Natural killer cell (primary cell): ENCODE results near the gene HOXA6. TPM values are rescaled to one million over a fixed set of nuclear protein-coding genes. Genes with fewer than 3 reads are reported as not detected.

Experiments
- ATAC-seq, 3 donors: fragments of 150-1000 bp in 2 of 3; fragments of 200-7000 bp in 1 of 3; cut with Tn5 transposase; 1 replicate in 1 of 3; 2 replicates in 2 of 3; pipeline ENCODE4 v1.10.0; 2021; ENCODE audit warnings: mild to moderate bottlenecking in 2 of 3, moderate library complexity in 2 of 3
- DNase-seq, 2 donors: peaks; one replicate each; pipeline versions ENCODE4 v3.0.0 to v3.0.0-alpha.2; 2013 to 2021; ENCODE audit warnings: mixed read lengths in 1 of 2
- H3K27ac ChIP-seq: one replicate; pipeline ENCODE4 v1.5.1; 2013; ENCODE audit warnings: mild to moderate bottlenecking, low read length
- H3K27me3 ChIP-seq: one replicate; pipeline ENCODE4 v1.6.1; 2013; ENCODE audit warnings: low read length; ENCODE audit not compliant: control insufficient read depth, insufficient read depth
- H3K36me3 ChIP-seq: one replicate; pipeline ENCODE4 v1.6.1; 2013; ENCODE audit warnings: low read length; ENCODE audit not compliant: control insufficient read depth, insufficient read depth
- H3K4me1 ChIP-seq: one replicate; pipeline ENCODE4 v1.6.1; 2013; ENCODE audit warnings: low read length; ENCODE audit not compliant: control insufficient read depth, insufficient read depth
- H3K4me3 ChIP-seq: one replicate; pipeline ENCODE4 v1.5.1; 2013; ENCODE audit warnings: low read length
- H3K9me3 ChIP-seq: one replicate; pipeline ENCODE4 v1.6.1; 2013; ENCODE audit warnings: low read length; ENCODE audit not compliant: control insufficient read depth, insufficient read depth
- H3K27ac Mint-ChIP-seq, 2 donors: one replicate each; pipeline ENCODE4 v1.8.0; 2022; ENCODE audit warnings: mild to moderate bottlenecking in 2 of 2, mixed read lengths in 2 of 2, moderate library complexity in 1 of 2
- H3K27me3 Mint-ChIP-seq, 2 donors: one replicate each; pipeline ENCODE4 v1.8.0; 2022; ENCODE audit warnings: low read depth in 2 of 2, mixed read lengths in 2 of 2
- H3K36me3 Mint-ChIP-seq: one replicate; pipeline ENCODE4 v1.8.0; 2022; ENCODE audit warnings: mixed read lengths
- H3K4me1 Mint-ChIP-seq, 2 donors: one replicate each; pipeline ENCODE4 v1.8.0; 2022; ENCODE audit warnings: mixed read lengths in 2 of 2
- H3K4me3 Mint-ChIP-seq: one replicate; pipeline ENCODE4 v1.8.0; 2022; ENCODE audit warnings: mild to moderate bottlenecking, moderate library complexity, mixed read lengths
- H3K9me3 Mint-ChIP-seq, 2 donors: one replicate each; pipeline ENCODE4 v1.8.0; 2022; ENCODE audit warnings: mixed read lengths in 2 of 2
- whole genome bisulfite sequencing: methylation state at CpG from one replicate; pipeline ENCODE4 v1.1.7; 2013; ENCODE audit warnings: missing lambda C conversion rate; ENCODE audit not compliant: insufficient coverage; 5-methylcytosine and 5-hydroxymethylcytosine counted together
- intact Hi-C: fragments of 100-400 bp; cut with micrococcal nuclease; formaldehyde crosslinking; loops from one replicate; pipeline ENCODE4 v1.14.2; 2022
- total RNA-seq, 4 donors: library from RNA; stranded (reverse); fragments of 120-200 nt in 1 of 4; gene quantifications; one replicate each; pipeline versions ENCODE4 v1.2.3 to v1.2.4, GENCODE V29; 2013 to 2022
- TF ChIP-seq, protein P1 (sequence below): fragments of 200-600 bp; IDR thresholded peaks from one replicate; pipeline ENCODE4 v1.8.0; 2022; ENCODE audit warnings: antibody characterized with exemption

Gene HOXA6
- total RNA-seq, 3 donors from 2014 or later (not counting 1 experiment from before 2014, with no cell fraction given), result 0.28 to 0.65 (median 0.43) TPM

DNA sequence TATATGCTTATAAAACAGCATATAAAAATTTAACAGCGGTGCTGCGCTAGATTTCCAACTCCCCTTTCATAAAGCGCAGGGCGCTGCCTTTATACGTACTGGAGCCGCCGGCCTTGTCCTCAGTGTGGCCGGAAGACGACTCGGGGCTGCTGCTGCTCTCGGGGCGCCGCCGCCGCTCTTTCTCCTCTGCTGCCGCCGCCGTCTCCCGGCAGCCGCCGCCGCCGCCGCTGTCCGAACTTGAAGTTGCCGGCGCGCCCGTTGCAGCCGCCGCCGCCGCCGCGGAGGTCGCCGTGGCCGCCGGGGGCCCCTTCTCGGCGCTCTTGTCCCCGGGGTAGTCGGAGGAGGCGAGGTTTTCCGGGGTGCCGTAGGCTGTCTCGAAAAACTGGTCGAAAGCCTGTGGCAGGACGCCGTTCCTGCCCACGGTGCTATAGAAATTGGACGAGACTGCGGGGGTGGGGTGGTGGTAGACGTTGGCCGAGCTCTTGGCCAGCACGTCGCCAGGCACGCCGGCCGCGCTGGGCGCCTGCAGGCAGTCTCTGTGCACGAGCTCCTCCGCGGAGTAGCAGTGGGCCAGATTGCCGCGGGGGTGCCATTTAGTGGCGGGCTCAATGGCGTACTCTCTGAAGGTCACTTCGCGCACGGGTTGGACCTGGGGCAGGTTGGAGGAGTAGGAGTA is 36.9 kb upstream of the HOXA6 start:
- H3K4me3 ChIP-seq, result peak overlapping the region; percentile 30
- DNase-seq (peak; percentile 29 to 55), ATAC-seq (peak; percentile 46 to 57 (median 46))
- Mint-ChIP-seq H3K4me3 (peak overlapping the region; percentile 81), H3K27me3 (peaks cover 73 to 80% of the 10 kb centered on the region in 2 donors), H3K9me3 (no peaks in the 10 kb centered on the region), H3K27ac (peak overlapping the region; percentile 31 to 58), H3K36me3 (peaks cover 6% of the 10 kb centered on the region), H3K4me1 (peaks cover 44 to 55% of the 10 kb centered on the region in 2 donors)
- H3K9me3 ChIP-seq, result no peaks in the 10 kb centered on the region
- WGBS, result 2% methylated on average over 72 of the region's 72 CpGs
- no peaks in the 10 kb centered on the region for H3K36me3 ChIP-seq
- H3K4me1 ChIP-seq, result peaks cover 61% of the 10 kb centered on the region
- TF ChIP-seq, protein P1, sequence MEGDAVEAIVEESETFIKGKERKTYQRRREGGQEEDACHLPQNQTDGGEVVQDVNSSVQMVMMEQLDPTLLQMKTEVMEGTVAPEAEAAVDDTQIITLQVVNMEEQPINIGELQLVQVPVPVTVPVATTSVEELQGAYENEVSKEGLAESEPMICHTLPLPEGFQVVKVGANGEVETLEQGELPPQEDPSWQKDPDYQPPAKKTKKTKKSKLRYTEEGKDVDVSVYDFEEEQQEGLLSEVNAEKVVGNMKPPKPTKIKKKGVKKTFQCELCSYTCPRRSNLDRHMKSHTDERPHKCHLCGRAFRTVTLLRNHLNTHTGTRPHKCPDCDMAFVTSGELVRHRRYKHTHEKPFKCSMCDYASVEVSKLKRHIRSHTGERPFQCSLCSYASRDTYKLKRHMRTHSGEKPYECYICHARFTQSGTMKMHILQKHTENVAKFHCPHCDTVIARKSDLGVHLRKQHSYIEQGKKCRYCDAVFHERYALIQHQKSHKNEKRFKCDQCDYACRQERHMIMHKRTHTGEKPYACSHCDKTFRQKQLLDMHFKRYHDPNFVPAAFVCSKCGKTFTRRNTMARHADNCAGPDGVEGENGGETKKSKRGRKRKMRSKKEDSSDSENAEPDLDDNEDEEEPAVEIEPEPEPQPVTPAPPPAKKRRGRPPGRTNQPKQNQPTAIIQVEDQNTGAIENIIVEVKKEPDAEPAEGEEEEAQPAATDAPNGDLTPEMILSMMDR, result no peak
- H3K27me3 ChIP-seq, result peaks cover 89% of the 10 kb centered on the region
- H3K27ac ChIP-seq, result no peak overlapping the region
- intact Hi-C loops, result loop anchor here (2.0 to 5.0 kb wide), 2 partner anchors 20 to 32 kb away; partner anchors contain the start of genes HOXA3 and HOXA9

DNA sequence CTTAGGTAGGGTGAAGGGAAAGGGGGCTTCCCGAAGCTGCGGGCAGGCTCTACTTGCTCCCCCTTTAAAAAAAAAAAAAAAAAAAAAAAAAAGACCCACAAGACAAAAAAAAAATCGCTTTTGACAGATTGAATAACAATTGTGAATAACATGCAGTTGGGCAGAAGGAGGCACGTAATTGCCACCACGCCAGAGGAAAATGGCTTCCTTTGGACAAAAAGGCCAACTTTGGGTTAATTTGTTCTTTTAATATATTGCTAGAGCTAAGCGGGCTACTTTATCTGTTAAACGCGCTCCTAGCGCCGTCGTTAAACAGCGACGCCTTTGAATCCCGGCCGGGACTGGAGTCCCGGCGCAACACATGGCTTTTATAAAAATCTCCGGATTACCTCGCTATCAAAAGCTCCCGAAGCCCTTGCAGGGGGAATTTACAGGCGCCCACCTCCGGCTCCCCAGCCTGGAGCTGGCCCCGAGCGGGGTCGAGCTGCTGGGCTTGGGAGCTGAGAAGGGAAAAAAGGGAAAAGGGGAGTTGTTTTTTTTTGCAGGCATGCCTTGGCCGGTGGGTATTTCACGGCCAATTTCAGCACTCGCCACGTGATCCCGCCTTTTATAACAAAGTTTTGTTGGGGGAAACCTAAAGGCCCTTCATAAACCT is 36.2 kb upstream of the HOXA6 start:
- H3K27ac Mint-ChIP-seq, result no peak overlapping the region

DNA sequence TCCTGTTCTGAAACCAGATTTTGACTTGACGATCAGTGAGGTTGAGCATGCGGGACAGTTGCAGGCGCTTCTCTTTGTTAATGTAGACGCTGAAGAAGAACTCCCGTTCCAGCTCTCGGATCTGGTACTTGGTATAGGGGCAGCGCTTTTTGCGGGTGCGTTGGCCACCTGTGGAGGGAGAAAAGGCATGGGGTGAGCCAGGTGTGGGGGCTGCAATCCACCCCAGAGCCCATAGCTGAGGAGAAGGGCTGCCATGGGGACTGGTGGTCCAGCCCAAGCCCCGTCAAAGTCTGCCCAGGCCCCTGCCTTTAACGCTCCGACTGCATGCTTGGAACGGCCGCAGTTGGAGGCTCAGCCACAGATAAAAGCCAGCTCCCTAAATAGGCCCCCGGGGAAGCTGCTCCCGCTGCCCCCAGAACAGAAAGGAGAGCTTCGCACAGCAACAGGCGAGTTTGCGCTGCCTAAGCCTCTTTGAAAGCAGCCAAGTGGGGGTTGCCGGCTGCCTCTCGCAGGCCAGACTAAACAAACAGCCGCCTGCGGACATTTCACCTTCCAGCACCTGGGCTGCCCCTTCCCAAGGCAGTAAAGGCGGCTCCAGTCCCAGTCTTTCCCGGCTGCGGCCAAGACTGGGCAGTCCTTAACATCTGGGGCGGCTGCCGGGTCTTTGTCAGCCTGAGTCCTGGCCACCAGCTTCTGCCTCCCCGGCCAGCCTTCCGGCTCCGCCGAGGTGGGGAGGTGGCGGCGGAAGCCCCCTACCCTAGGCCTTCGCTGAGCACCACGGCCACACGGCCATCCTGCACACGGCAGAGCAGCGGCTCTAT is 35.5 kb upstream of the HOXA6 start:
- H3K9me3 Mint-ChIP-seq, result no peaks in the 10 kb centered on the region
- H3K27ac Mint-ChIP-seq, result no peak overlapping the region
- Histone ChIP-seq H3K9me3 (no peaks in the 10 kb centered on the region), H3K27ac (no peak overlapping the region), H3K4me3 (no peak overlapping the region), H3K27me3 (peaks cover 87% of the 10 kb centered on the region), H3K36me3 (no peaks in the 10 kb centered on the region), H3K4me1 (peaks cover 49% of the 10 kb centered on the region)
- DNase-seq (peak; percentile 14 to 23), ATAC-seq (no peak)
- H3K36me3 Mint-ChIP-seq, result peaks cover 7% of the 10 kb centered on the region
- peaks cover 68 to 78% of the 10 kb centered on the region in 2 donors for H3K27me3 Mint-ChIP-seq
- peak overlapping the region; percentile 37 for H3K4me3 Mint-ChIP-seq
- peaks cover 32 to 44% of the 10 kb centered on the region in 2 donors for H3K4me1 Mint-ChIP-seq
- WGBS, result 20% methylated on average over 38 of the region's 39 CpGs
- intact Hi-C loops, result no loop called here
- TF ChIP-seq, protein P1, result no peak

More for the DNA sequence above, 36.2 kb upstream of the HOXA6 start:
- no peaks in the 10 kb centered on the region for H3K9me3 ChIP-seq
- intact Hi-C loops, result loop anchor here (2.0 kb wide), 1 partner anchor 19 kb away; the partner anchor contains the start of gene HOXA9
- no peaks in the 10 kb centered on the region for H3K36me3 ChIP-seq
- Mint-ChIP-seq H3K36me3 (peaks cover 7% of the 10 kb centered on the region), H3K27me3 (peaks cover 68 to 80% of the 10 kb centered on the region in 2 donors), H3K9me3 (no peaks in the 10 kb centered on the region), H3K4me1 (peaks cover 39 to 51% of the 10 kb centered on the region in 2 donors), H3K4me3 (peak overlapping the region; percentile 81)
- H3K27ac ChIP-seq, result no peak overlapping the region
- WGBS, result 3% methylated on average over 28 of the region's 30 CpGs
- peaks cover 57% of the 10 kb centered on the region for H3K4me1 ChIP-seq
- H3K27me3 ChIP-seq, result peaks cover 88% of the 10 kb centered on the region
- no peak for ATAC-seq
- TF ChIP-seq, protein P1, result no peak
- peak overlapping the region; percentile 30 for H3K4me3 ChIP-seq
- peak; percentile 14 to 33 for DNase-seq
